HG02981 (cell line): ENCODE measurements around the gene GRID1.

ENCODE experiments used
- ATAC-seq: cut with Tn5 transposase; IDR thresholded peaks from one replicate; pipeline ENCODE4 v1.9.1; 2021; ENCODE audit warnings: mild to moderate bottlenecking, moderate library complexity; ENCODE audit not compliant: unreplicated experiment

GRID1 gene

GRCh38 chr10:86219271-86219670 is 147.3 kb downstream of the GRID1 start:
- no peak for ATAC-seq

DNA sequence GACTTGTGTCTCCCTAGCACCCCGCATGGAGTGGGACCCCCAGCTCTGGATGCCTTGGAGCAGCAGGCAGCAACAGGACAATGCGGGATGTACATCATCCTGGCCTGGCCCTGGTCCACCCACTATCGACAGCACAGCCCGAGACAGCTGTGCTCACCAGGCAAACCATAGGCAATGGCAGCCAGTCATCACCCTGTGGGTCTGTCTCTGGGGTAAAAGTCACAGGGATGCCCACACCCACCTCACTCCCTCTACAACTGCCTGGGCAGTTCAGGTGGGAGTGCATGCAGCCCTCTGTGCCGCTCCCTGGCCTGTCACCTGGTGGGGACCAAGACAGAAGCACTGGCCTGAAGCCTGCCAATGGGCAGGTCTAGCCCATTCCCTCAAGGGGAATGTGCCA is 147.8 kb downstream of the GRID1 start:
- no peak for ATAC-seq

GRCh38 chr10:86218160-86218559 is 148.4 kb downstream of the GRID1 start:
- ATAC-seq = no peak

GRCh38 chr10:86217371-86218080 is 149.1 kb downstream of the GRID1 start:
- ATAC-seq = no peak

DNA sequence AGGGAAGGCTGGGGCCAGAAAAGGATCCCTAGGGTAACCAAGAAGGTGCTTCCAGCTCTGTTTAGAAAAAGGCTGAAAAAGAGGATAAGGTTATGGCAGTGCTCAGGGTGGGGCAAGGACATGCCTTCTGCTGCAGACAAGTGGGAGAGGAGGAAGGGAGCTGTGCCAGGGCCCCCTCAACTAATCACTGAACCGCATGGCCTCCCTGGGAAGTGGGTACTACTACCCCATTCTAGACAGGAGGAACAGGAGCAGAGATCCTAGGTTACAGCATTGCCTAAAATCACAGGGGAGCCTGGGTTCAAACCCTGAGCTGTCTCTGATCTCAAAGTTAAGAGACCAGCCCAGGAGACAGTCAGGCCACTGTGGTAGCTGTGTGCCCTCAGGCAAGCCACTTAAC is 149.7 kb downstream of the GRID1 start:
- ATAC-seq = no peak

DNA sequence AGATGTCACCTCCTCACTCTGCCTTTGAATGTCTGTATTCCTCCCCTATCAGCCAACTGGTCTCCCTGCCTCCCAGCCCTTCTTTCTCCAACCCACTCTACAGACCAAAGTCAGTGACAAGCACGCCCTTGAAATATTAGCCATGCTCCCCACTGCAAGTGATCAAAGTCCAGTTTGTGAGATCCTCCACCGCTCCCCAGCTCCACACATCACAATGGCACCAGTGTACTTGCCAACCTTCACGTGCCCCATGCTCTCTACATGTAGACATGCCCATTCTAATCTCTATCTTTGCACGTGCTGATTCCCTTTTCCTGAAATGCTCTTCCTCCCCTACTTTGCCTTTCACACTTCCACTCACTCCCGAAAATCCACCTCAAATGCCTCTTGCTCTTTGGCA is 150.9 kb downstream of the GRID1 start:
- no peak for ATAC-seq

DNA sequence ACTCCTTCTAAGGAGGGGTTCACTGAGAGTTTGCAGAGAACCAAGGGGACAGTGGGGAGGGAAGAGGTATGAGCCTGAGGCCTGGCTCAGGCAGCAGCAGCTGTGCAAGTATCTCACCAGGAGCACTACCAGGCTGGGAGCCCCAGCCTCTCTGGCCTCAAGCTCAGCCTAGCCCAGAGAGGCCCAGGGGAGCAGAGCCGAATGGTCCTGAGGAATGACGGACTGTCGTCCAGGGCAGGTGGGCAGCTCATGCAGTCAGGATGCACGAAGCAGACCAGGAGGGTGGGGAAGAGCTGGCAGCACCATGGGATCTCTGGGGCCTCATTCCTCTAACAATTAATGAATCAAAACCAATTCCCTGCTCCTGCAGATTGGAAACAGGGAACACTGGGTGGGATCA is 151.5 kb downstream of the GRID1 start:
- no peak for ATAC-seq

- ATAC-seq = no peak
Measured at GRCh38 chr10:86213148-86213547, 153.4 kb downstream of the GRID1 start.

DNA sequence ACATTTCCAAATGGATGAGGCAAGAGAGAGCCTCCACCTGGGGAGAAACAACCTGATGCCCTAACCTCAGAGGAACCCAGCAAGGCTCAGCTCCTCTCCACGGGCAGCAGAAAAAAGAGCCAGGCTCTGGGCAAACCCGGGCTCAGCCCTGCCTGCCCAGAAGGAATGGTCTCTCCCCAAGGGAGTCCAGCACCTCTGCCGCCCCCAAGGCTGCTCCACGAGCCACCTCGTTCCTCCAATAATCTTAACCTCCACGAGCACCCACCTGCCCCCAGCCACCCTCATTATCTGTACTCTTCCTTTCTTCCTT is 154.2 kb downstream of the GRID1 start:
- no peak for ATAC-seq

DNA sequence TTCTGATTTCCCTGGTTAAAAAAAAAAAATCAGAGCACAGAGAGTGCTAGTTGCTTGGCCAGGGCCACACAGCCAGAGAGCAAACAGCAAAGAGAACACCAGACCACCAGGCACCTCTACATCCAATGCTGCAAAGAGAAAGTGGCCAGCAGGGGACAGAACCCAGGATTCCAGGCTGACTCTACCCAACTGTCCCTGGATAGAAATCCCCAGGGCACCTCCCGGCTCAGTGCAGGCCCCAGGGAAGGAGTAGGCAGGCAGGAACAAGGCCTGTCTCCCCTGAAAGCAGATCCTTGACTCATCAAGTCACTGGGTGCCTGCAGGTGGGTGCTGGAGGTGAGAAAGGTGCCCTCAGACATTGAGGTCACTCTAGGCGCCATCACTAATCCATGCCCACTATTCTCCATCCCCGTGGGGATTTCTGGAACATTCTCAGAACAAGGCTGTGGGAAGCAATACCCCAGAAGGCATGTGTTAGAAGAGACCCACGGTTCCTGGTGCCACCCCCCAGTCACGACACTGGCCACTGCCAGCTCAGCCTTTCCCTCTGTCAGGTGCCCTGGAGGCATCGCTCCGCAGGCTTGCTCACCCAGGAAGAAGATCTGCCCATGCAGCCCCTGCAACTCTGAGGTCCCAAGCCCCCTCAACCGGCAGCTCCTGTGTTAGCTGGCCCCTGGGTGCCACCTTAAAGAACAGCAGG is 154.8 kb downstream of the GRID1 start:
- no peak for ATAC-seq

DNA sequence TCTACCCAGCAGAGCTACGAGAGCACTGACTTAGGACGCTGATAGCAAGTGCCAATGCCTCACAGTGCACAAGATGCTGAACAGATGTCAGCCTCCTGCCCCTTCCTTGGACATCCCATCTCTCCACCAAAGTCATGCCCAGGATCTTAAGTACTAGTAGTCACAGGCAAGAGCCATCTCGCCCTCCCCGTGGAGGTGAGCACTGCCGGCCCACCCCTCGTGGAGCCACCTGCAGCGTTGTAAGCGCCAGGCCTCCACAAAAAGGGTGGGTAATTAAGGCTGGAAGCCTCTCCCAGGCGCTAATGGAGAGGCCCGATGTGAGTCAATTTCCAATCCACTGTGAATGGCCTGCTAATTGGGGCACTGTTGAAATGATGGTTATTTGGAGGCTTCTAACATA is 156.2 kb downstream of the GRID1 start:
- no peak for ATAC-seq

DNA sequence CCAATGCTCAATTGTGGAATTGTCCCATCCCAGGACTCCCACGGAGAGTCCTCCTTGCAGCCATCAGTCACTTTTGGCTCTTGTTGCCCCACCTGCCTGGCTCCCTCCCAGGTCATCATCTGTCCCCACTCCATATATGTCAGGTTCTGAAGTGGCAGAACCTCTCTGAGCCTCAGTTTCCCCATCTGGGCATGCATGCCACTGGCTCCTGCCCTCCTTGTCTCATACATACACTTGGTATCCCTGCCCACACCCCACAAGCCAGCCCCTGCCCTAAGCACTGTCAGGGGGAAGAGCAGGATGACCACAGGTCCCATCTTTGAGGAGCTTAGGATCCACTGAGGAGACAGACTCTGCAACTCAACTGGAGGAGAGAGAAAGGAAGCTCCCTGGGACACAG is 156.9 kb downstream of the GRID1 start:
- ATAC-seq = no peak

DNA sequence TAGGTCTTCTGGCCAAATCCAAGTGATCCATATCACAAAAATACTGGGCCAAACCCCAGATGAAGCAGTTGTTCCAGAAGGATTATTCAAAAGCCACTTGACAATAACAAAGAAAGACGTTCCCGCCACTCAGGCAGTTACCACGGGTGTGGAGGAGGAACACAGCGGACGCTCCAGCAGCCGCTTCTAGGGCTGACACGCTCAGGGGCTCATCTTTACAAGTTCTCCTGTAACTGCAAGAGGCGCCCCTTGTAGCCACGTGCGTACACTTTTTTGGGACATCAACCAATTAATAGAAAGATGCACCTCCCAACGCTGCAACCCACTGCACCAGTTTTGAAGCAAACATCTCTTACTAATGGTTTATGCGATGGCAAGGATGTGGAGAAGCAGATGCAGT is 159.4 kb downstream of the GRID1 start:
- no peak for ATAC-seq

GRCh38 chr10:86206240-86206579 is 160.4 kb downstream of the GRID1 start:
- ATAC-seq = no peak

- no peak for ATAC-seq
Measured at GRCh38 chr10:86205306-86206239, 161.0 kb downstream of the GRID1 start.

DNA sequence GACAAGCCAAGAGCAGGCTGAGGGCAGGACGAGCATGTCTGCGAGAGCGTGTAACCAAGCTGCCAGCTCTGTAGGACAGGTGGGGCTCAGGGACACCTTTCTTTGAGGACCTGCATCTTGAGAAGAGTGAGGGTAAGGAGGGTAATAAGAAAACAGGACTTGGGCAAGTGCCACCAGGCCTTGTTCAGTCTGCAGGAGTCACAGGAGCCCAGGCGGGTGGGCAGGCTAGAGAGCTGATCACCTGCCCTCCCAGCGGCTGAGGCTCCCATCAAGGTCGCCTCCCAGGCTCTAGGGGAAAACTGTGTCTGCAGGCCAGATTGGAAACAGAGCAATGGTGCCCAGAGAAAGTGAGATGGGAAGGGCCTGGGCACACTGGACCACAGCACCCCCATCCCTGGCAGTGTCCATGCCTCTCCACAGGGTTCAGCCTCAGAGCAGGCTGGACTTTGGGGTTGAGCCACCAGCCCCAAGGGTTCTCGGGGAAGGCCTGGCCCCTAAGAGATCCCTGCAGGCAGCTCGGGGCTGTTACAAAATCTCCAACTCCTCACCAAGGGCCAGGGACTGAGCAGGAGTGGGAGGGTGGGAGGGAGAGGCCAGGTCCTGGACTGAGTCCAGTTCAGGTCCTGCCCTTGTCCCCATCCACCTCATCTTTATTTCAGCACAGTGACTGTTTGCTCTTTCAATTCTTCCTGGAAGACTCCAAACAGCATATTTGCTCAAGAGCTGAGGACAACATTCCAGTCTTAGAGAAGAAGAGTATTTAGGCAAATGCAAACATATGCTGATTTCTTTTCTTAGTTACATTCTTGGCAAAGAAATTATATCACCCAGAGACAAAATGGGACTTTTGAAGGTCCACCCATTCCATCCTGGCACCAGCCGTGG is 161.9 kb downstream of the GRID1 start:
- no peak for ATAC-seq

GRCh38 chr10:86203162-86203905 is 163.3 kb downstream of the GRID1 start:
- ATAC-seq = no peak

DNA sequence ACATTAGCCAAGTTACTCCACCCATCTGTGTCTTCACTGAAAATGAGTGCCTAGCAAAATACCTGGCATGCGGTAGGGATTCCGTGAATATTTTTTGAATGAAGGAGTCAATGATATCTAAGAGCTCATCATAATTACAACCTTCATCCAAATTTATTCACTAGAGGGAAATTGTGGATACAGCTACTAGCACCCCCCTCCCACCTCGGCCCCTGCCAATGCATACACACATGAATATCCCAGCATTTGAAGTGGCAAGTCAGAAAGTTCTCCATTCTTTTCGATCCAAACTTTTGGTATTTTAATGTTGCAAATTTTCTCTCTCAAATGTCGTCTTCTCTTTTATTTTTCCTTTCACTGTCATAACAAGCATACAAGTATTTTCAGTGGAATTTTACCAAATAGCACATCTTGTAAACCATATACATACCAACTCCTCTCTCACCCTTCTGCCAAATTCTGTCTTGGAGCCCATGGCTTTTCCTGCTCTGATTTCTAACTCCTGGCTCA is 164.3 kb downstream of the GRID1 start:
- no peak for ATAC-seq

DNA sequence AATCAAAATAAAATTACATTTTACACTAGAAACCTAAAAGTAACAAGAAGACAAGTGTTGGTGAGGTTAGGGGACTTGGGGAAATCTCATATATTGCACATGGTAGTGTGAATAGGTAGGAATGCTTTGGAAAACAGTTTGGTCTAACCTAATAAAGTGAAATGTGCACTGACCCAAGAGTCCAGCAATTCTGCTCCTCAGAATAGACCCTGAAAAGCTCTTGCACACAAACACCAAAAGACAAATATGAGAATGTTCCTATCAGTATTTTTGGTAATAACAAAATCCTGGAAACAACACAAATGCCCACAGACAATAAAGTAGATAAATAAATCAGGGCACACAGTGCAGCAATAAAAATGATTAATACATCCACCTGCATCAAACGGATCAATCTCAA is 165.7 kb downstream of the GRID1 start:
- ATAC-seq = no peak

- ATAC-seq = no peak
Measured at GRCh38 chr10:86200269-86200668, 166.3 kb downstream of the GRID1 start.
